ENCODE measurements around the gene MITF.

The MITF gene

GRCh38 chr3:69739204-69740102, at the start of gene MITF:
MITF (plus strand) TSS chr3:69739464; CDS start chr3:69739598, 134 bp downstream.
- DNase-seq, result peak; percentile 78

- DNase-seq, result no peak
These were observed 47.4 kb upstream of the MITF start for GRCh38 chr3:69691860-69692259.

GRCh38 chr3:69692761-69693160, 46.5 kb upstream of the MITF start:
- DNase-seq, result no peak

- no peak for DNase-seq
These were observed 43.8 kb upstream of the MITF start for GRCh38 chr3:69695443-69695842.

GRCh38 chr3:69695933-69696332, 43.3 kb upstream of the MITF start:
- DNase-seq, result no peak

GRCh38 chr3:69696367-69696766, 42.9 kb upstream of the MITF start:
- no peak for DNase-seq

GRCh38 chr3:69697381-69697780, 41.9 kb upstream of the MITF start:
- DNase-seq, result no peak

- DNase-seq, result no peak
These were observed 40.5 kb upstream of the MITF start for GRCh38 chr3:69698728-69699127.

GRCh38 chr3:69699183-69699582, 40.1 kb upstream of the MITF start:
- no peak for DNase-seq

GRCh38 chr3:69700949-69701348, 38.3 kb upstream of the MITF start:
- no peak for DNase-seq

- DNase-seq, result no peak
These were observed 28.9 kb upstream of the MITF start for GRCh38 chr3:69710153-69710977.

- DNase-seq, result no peak
These were observed 27.0 kb upstream of the MITF start for GRCh38 chr3:69712269-69712668.

GRCh38 chr3:69712933-69713332, 26.3 kb upstream of the MITF start:
- no peak for DNase-seq

- DNase-seq, result no peak
These were observed 24.1 kb upstream of the MITF start for GRCh38 chr3:69715204-69715603.

- DNase-seq, result no peak
These were observed 23.1 kb upstream of the MITF start for GRCh38 chr3:69716119-69716518.

- no peak for DNase-seq
These were observed 20.2 kb upstream of the MITF start for GRCh38 chr3:69718866-69719586.

- DNase-seq, result no peak
These were observed 19.6 kb upstream of the MITF start for GRCh38 chr3:69719587-69720122.

- DNase-seq, result no peak
These were observed 18.4 kb upstream of the MITF start for GRCh38 chr3:69720824-69721223.

- no peak for DNase-seq
These were observed 15.9 kb upstream of the MITF start for GRCh38 chr3:69723389-69723788.

- no peak for DNase-seq
These were observed 14.4 kb upstream of the MITF start for GRCh38 chr3:69724722-69725435.

- peak; percentile 10 for DNase-seq
These were observed 13.2 kb upstream of the MITF start for GRCh38 chr3:69725994-69726571.
